ENCODE results near the gene EZH1. TPM values are rescaled to one million over a fixed set of nuclear protein-coding genes. Genes with fewer than 3 reads are reported as not detected.

The EZH1 gene
- total RNA-seq, 4 donors from 2014 or later: 73.8 to 128 (median 109) TPM

GRCh38 chr17:42683407-42684034, 61.3 kb downstream of the EZH1 start:
- Histone ChIP-seq H3K36me3 (peaks cover 0 to 35% (median 0%) of the 10 kb centered on the region in 3 donors), H3K27ac (peak overlapping the region in 2 of 4 donors; percentile 82 to 86), H3K9me3 (no peaks in the 10 kb centered on the region), H3K4me3 (peak overlapping the region in 2 of 4 donors; percentile 40 to 55), H3K4me1 (peaks cover 4 to 56% (median 46%) of the 10 kb centered on the region in 4 donors), H3K27me3 (no peaks in the 10 kb centered on the region)
- no peak for DNase-seq (ENCODE audit: low spot score in 2 of 2)
- 15 to 18% methylated on average over 22 to 25 of the region's 25 CpGs for WGBS, 2 donors
- TF ChIP-seq EP300 (IDR thresholded peaks at IDR 0.05) (no peak), POLR2A (IDR thresholded peaks at IDR 0.05) (no peak), CTCF (IDR thresholded peaks at IDR 0.05) (no peak)

- WGBS, 2 donors: 0 to 1% methylated on average over 31 to 34 of the region's 34 CpGs
- TF ChIP-seq CTCF (IDR thresholded peaks at IDR 0.05) (no peak), POLR2A (IDR thresholded peaks at IDR 0.05) (no peak), EP300 (IDR thresholded peaks at IDR 0.05) (peak in 1 of 2 donors; percentile 0)
- Histone ChIP-seq H3K36me3 (peaks cover 0 to 29% (median 0%) of the 10 kb centered on the region in 3 donors), H3K4me3 (peak overlapping the region; percentile 24 to 55 (median 46)), H3K27ac (peak overlapping the region; percentile 37 to 86 (median 64)), H3K27me3 (no peaks in the 10 kb centered on the region), H3K9me3 (no peaks in the 10 kb centered on the region), H3K4me1 (peaks cover 4 to 60% (median 48%) of the 10 kb centered on the region in 4 donors)
- no peak for DNase-seq (ENCODE audit: low spot score in 2 of 2)
These were observed 62.0 kb downstream of the EZH1 start for GRCh38 chr17:42682722-42683403.

- Histone ChIP-seq H3K27ac (peak within 1 kb of the TSS; percentile 37 to 97 (median 66)), H3K36me3 (peaks cover 0 to 22% (median 0%) of the 10 kb centered on the region in 3 donors), H3K4me3 (peak within 1 kb of the TSS; percentile 24 to 55 (median 46)), H3K9me3 (no peaks in the 10 kb centered on the region), H3K27me3 (no peaks in the 10 kb centered on the region), H3K4me1 (peaks cover 4 to 67% (median 50%) of the 10 kb centered on the region in 4 donors)
- DNase-seq (ENCODE audit: low spot score in 2 of 2): no peak
- TF ChIP-seq EP300 (IDR thresholded peaks at IDR 0.05): peak in 1 of 2 donors; percentile 71
- TF ChIP-seq CTCF (IDR thresholded peaks at IDR 0.05): no peak
- no peak for TF ChIP-seq POLR2A (IDR thresholded peaks at IDR 0.05)
- 10 to 11% methylated on average over 22 of the region's 22 CpGs for WGBS, 2 donors
These were observed 62.7 kb downstream of the EZH1 start, which contains the start of gene CNTNAP1 for GRCh38 chr17:42681976-42682721. Gene CNTNAP1 (plus strand): TSS chr17:42682531. CDS start chr17:42682830, 299 bp downstream.

- Histone ChIP-seq H3K4me3 (peak overlapping the region; percentile 46 to 98 (median 56)), H3K27ac (peak overlapping the region; percentile 83 to 97 (median 94)), H3K27me3 (no peaks in the 10 kb centered on the region), H3K4me1 (peaks cover 4 to 75% (median 52%) of the 10 kb centered on the region in 4 donors), H3K9me3 (no peaks in the 10 kb centered on the region), H3K36me3 (peaks cover 0 to 7% (median 0%) of the 10 kb centered on the region in 3 donors)
- 37 to 43% methylated on average over 18 to 20 of the region's 20 CpGs for WGBS, 2 donors
- DNase-seq (ENCODE audit: low spot score in 2 of 2): peak in 1 of 2 donors; percentile 54
- no peak for TF ChIP-seq CTCF (IDR thresholded peaks at IDR 0.05)
- TF ChIP-seq POLR2A (IDR thresholded peaks at IDR 0.05): no peak
- no peak for TF ChIP-seq EP300 (IDR thresholded peaks at IDR 0.05)
These were observed 64.5 kb downstream of the EZH1 start for GRCh38 chr17:42680331-42680808.
